Mucosa of descending colon (tissue), 3 donors: Measurements from ENCODE around the gene PPP2CA. TPM values are rescaled to one million over a fixed set of nuclear protein-coding genes. Genes with fewer than 3 reads are reported as not detected.

Source experiments
- ATAC-seq: fragments of 200-7000 bp; cut with Tn5 transposase; one replicate; pipeline ENCODE4 v1.9.1; 2020; ENCODE audit warnings: mild to moderate bottlenecking, moderate library complexity
- DNase-seq, 3 donors: peaks; one replicate each; pipeline ENCODE4 v3.0.0-alpha.2; 2020
- H3K36me3 ChIP-seq: fragments of 200-600 bp; one replicate; pipeline ENCODE4 v1.8.0; 2021; ENCODE audit warnings: low read depth, mild to moderate bottlenecking
- H3K4me1 ChIP-seq: fragments of 200-600 bp; one replicate; pipeline ENCODE4 v1.8.0; 2021; ENCODE audit warnings: low read depth, mild to moderate bottlenecking
- H3K4me3 ChIP-seq: fragments of 200-600 bp; one replicate; pipeline ENCODE4 v1.8.0; 2021; ENCODE audit warnings: mild to moderate bottlenecking
- H3K9me3 ChIP-seq: fragments of 200-600 bp; one replicate; pipeline ENCODE4 v1.8.0; 2021; ENCODE audit warnings: mild to moderate bottlenecking
- intact Hi-C, 2 donors: fragments of 100-400 bp; cut with DNase I in 1 of 2; cut with micrococcal nuclease in 1 of 2; formaldehyde crosslinking; loops; one replicate each; pipeline versions ENCODE4 v1.11.0 to v1.11.1; 2022; cut with DNase I, micrococcal nuclease
- total RNA-seq, 3 donors: library from RNA; stranded (reverse); fragmentation: NEBNext Ultra II Directional in 2 of 3; extraction: Animal tissue kit (Norgen Biotek cat#: 25700) in 2 of 3; gene quantifications; one replicate each; pipeline versions ENCODE4 v1.2.1 to v1.2.4, GENCODE V29; 2021 to 2023
- TF ChIP-seq, protein P1 (sequence below): fragments of 200-600 bp; IDR thresholded peaks from one replicate; pipeline ENCODE4 v1.8.0; 2022; ENCODE audit warnings: antibody characterized with exemption, mild to moderate bottlenecking
- donor health status: DM: no; HTN: no; CAD: no; lungs with moderate emphysema.
- donor health status: DM: no; HTN: no; CAD: no.
- donor health status: DM: no; HTN: yes; CAD: no.

PPP2CA gene
- total RNA-seq, 3 donors from 2014 or later = 93.9 to 120 (median 115) TPM

DNA sequence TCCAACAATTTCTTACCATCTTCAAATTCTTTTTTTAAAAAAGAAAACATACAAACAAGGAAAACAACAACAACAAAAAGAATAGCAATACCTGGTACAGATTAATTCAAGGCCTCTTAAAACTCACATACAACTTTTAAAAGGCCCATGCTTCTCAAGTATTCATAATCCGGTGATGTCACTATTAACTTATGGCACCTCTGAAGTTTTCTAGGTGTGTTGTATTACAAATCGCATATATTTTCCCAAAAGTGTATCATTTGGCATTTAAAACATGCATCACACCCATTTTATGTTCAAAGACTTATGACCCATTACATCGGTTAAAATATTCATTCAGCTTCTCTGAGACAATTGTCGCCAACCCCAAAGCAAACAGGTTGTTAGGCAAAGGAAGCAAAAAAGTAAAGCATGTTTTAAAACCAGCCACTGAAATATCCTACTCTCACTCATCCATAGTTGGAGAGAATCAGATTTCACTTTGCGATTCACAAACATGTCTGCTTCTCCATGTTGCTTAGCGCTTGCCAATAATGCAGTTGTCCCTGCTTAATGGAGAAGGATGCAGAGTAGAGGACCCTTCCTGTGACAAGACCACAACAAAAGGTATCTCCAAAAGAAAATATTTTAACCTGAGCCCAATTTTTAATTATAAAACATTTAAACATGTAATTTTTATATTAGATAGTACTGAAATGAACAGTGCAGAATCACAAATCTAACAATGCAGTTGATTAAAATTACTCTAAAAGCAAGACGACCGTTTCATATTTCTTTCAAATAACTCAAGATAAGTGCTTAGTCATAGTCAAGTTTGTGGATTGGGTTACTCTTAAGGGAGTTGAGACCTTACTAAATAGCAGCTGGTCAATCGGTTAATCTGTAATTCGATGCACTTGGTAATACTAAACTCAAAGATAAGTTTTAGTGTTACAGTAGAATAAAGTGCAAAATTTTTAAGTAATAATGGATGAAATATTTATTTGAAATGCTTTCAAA lies 50.7 kb downstream of the PPP2CA start:
- no peak for DNase-seq
- H3K9me3 ChIP-seq = no peaks in the 10 kb centered on the region

DNA sequence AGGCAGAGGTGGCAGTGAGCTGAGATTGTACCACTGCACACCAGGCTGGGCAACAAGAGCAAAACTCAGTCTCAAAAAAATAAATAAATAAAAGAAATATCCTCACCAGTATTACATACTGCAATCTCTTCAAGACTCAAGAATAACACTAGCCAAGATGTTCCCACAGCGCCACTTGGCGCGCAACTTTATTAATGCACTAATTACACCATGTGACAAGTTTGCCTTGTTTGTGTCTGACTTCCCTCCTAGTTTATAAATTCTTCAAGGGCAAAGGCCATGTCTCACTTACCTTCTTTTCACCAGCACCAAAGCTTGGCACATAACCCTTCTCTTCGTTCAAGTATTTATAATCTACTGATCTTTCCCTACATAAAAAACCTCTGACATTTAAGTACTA lies 53.9 kb downstream of the PPP2CA start:
- peak; percentile 54 for ATAC-seq
- peak in 2 of 3 donors; percentile 68 to 90 for DNase-seq
- Histone ChIP-seq H3K4me3 (no peak overlapping the region), H3K9me3 (no peaks in the 10 kb centered on the region), H3K36me3 (peaks cover 8% of the 10 kb centered on the region), H3K4me1 (peaks cover 30% of the 10 kb centered on the region)
- intact Hi-C loops = no loop called here
- TF ChIP-seq, protein P1, sequence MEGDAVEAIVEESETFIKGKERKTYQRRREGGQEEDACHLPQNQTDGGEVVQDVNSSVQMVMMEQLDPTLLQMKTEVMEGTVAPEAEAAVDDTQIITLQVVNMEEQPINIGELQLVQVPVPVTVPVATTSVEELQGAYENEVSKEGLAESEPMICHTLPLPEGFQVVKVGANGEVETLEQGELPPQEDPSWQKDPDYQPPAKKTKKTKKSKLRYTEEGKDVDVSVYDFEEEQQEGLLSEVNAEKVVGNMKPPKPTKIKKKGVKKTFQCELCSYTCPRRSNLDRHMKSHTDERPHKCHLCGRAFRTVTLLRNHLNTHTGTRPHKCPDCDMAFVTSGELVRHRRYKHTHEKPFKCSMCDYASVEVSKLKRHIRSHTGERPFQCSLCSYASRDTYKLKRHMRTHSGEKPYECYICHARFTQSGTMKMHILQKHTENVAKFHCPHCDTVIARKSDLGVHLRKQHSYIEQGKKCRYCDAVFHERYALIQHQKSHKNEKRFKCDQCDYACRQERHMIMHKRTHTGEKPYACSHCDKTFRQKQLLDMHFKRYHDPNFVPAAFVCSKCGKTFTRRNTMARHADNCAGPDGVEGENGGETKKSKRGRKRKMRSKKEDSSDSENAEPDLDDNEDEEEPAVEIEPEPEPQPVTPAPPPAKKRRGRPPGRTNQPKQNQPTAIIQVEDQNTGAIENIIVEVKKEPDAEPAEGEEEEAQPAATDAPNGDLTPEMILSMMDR = no peak

More for the DNA sequence above, 50.7 kb downstream of the PPP2CA start:
- no peak for ATAC-seq
- Histone ChIP-seq H3K36me3 (peaks cover 8% of the 10 kb centered on the region), H3K4me3 (peak overlapping the region; percentile 90), H3K4me1 (peaks cover 37% of the 10 kb centered on the region)
- intact Hi-C loops = no loop called here
- TF ChIP-seq, protein P1 = no peak

DNA sequence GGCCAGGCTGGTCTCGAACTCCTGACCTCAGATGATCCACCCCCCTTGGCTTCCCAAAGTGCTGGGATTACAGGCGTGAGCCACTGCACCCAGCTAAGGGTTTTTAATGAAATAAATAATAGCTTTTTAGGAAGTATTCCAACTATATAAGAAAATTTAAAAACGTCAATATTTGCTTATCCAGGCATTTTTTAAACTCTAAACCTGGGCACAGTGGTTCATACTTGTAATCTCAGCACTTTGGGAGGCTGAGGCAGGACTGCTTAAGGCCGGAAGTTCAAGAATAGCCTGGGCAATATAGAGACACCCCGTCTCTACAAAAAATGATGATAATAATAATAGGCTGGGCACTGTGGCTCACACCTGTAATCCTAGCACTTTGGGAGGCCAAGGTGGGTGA lies 63.3 kb downstream of the PPP2CA start:
- H3K9me3 ChIP-seq = no peaks in the 10 kb centered on the region
- no peaks in the 10 kb centered on the region for H3K4me1 ChIP-seq
- TF ChIP-seq, protein P1 = no peak
- DNase-seq = no peak
- intact Hi-C loops = no loop called here
- ATAC-seq = no peak
- no peak overlapping the region for H3K4me3 ChIP-seq
- H3K36me3 ChIP-seq = no peaks in the 10 kb centered on the region

DNA sequence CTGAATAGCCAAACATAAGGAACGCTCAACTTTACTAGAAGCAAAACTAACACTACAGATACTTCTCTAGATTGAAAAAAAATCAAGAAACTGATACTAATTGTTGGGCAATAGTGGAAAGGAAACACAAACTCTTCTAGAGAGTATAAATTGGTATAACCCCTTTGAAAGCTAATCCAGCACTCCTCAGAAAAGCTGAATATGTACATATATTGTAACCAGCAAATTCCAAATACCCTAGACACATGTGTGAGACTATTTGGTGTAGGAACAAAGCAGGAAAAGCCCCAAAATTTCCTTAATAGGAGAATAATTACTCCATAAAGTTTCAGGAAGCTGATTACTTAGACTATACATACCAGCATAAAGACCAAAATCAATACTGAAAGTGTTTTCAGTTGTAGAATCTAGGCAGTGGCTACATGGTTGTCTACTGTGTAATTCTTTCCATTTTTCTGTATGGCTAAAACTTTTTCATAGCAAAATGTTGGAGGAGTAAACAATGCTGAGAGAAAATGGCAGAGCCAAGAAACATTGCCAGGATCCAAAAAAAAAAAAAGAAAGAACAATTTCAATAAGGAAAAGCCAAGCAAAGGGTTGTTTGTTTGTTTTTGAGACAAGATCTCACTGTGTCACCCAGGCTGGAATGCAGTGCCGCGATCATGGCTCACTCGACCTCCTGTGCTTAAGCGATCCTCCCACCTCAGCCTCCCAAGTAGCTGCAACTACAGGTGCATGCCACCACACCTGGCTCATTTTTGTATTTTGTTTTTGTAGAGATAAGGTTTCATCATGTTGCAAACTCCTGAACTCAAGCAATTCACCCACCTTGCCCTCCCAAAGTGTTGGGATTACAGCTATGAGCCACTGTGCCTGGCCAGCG lies 64.1 kb downstream of the PPP2CA start:
- Histone ChIP-seq H3K4me1 (no peaks in the 10 kb centered on the region), H3K9me3 (no peaks in the 10 kb centered on the region), H3K4me3 (no peak overlapping the region), H3K36me3 (no peaks in the 10 kb centered on the region)
- ATAC-seq (no peak), DNase-seq (no peak)
- TF ChIP-seq, protein P1 = no peak
- intact Hi-C loops = no loop called here

DNA sequence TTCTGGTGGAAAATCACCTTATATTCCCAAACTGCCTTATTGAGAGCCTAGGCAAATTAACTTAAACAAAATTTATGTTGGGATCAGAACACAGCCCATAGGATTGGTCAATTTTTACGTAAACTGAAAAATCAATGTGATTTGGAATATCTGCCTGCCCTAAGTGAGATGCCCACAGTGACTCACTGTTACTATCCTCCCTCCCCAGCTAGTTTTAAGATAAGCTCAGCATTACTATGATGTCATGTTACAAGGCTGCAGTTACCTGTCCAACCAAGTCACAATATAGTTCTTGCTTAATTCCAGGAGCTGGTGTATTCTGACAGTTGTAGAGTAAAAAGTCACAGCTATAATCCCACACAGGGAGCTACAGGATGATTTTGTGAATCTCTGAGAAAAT lies 72.2 kb downstream of the PPP2CA start:
- Histone ChIP-seq H3K9me3 (no peaks in the 10 kb centered on the region), H3K4me3 (no peak overlapping the region), H3K4me1 (no peaks in the 10 kb centered on the region), H3K36me3 (no peaks in the 10 kb centered on the region)
- ATAC-seq (no peak), DNase-seq (no peak)
- TF ChIP-seq, protein P1 = no peak
- intact Hi-C loops = no loop called here
